GM18520 (cell line): Measurements from ENCODE around the gene TTLL11.
"Not testable (repeated sequence)": the region's sequence is repeated elsewhere in the genome, so short reads cannot be mapped to it uniquely, and the experiment has no call there.

Experiments used
- ATAC-seq: cut with Tn5 transposase; IDR thresholded peaks from one replicate; pipeline ENCODE4 v1.9.1; 2021; ENCODE audit not compliant: unreplicated experiment

TTLL11 gene

DNA sequence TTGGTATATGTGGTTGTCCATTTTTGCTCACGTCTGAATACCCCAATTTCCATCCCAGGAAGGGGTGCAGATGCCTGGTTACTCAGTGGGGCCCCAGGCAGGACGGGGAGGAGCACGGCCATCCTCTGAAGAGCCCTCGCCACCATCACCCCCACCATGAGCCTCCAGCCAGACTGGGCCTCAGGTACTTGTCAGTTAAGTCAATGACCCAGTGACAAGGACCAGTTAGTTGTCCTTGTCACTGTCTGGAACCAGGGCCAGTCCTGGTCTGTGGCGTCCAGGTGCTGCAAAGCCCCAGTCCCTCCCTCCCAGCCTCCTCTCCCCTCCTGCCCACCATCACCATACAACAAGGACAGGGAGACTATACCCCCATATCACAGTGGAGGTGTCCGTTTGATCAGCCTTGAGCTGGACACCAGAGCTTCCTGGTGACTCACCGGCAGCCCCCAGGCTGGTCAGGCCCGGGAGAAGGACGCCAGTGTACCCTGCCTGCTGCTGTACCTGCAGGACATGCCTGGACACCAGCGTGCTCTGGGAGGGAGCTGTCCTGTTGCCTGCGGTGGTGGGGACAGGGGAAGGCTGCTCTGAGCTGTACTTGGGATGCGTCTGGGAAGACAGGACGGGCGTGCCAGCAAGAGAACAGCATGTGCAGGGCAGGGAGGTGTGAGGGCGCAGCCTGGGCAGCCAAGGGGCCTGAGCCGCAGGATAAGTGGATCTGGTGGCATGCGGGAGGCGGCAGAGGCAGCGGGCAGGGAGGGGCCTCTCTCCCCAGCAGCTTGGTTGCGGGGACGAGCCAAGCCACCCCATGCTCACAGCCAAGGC is 32.6 kb upstream of the TTLL11 start:
- ATAC-seq: no peak

GRCh38 chr9:122125158-122125508 is 32.0 kb upstream of the TTLL11 start:
- no peak for ATAC-seq

DNA sequence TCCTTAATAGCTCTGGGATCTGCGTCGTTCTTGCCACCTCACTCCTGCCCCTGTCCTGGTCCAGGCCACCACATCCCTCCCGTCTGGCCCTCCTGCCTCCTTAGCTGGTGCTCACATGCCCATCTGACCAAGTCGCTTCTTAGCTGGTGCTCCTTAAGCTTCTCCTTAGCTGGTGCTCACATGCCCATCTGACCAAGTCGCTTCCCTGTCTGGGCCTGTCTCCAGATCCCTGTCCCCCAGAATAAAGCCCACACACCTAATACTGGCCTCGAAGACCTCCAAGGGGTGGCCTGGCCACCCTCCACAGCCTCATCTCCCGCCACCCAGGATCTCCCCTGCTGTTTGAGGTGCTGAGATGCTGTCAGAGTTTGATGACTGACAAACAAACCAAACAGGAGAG is 31.4 kb upstream of the TTLL11 start:
- ATAC-seq: no peak

- ATAC-seq: no peak
These were observed 30.9 kb upstream of the TTLL11 start for GRCh38 chr9:122124048-122124447.

DNA sequence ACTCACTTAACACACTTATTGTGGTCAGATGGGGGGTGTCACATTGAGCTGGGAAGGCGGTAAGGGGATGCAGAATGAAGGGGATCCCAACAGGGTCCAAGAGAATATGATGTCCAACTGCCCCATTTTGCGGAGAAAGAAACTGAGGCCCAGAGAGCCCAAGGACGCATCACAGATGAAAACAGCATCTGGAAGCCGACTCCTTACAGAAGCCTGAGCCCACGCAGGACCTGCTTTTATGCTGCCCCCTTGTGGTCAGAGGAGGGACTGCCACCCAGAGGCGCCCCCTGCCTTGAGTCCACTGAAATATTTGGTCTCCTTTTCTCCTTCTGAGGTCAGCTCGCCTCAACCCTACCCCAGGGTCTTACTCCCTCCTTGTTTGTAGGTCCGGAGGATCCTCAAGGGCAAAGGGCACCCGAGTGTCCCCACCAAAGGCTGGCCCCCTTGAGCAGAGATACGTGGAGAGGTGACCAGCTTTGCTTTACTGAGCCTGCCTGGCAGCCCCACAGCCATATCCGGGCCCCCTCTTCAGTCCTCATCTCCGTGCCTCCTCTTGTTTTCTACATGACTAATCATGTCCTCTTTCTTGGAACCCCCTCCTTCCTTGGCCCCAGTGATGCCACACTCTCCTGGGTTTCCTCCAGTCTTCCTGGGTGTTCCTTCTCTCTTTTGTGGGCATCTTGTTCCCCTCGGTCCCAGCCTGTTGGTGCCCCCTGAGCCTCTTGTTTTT is 30.0 kb upstream of the TTLL11 start:
- ATAC-seq: no peak

GRCh38 chr9:122122468-122122867 is 29.4 kb upstream of the TTLL11 start:
- ATAC-seq: no peak

GRCh38 chr9:122121931-122122330 is 28.8 kb upstream of the TTLL11 start:
- no peak for ATAC-seq

DNA sequence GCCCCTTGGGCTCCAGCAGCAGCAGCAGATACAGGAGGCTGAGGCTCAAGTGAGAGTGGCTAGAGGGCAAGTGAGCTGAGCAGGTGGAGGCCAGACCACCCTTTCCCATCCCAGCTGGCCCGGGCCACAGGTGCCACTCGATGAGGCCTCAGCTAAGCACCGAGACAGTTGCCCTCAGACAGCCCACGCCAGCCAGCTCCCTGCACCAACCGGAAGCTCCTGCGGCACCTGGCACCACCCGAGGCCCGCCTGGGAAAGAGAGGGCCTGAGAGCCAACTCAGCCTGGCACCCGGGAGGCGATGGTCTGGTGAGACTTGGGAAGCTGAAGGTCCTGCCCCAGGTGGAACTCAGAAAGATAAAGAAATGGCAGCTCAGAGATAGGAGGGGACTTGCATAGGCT is 28.3 kb upstream of the TTLL11 start:
- no peak for ATAC-seq

- no peak for ATAC-seq
These were observed 27.4 kb upstream of the TTLL11 start for GRCh38 chr9:122120316-122121071.

GRCh38 chr9:122119721-122120120 is 26.6 kb upstream of the TTLL11 start:
- no peak for ATAC-seq

GRCh38 chr9:122119166-122119521 is 26.0 kb upstream of the TTLL11 start:
- no peak for ATAC-seq

- ATAC-seq: no peak
These were observed 25.4 kb upstream of the TTLL11 start for GRCh38 chr9:122118343-122119165.

- not testable (repeated sequence) for ATAC-seq
These were observed 24.1 kb upstream of the TTLL11 start for GRCh38 chr9:122117241-122117640.

GRCh38 chr9:122116448-122117173 is 23.5 kb upstream of the TTLL11 start:
- ATAC-seq: no peak

GRCh38 chr9:122116040-122116439 is 22.9 kb upstream of the TTLL11 start:
- ATAC-seq: no peak

GRCh38 chr9:122115176-122116035 is 22.3 kb upstream of the TTLL11 start:
- no peak for ATAC-seq

- no peak for ATAC-seq
These were observed 20.5 kb upstream of the TTLL11 start for GRCh38 chr9:122113574-122113973.

DNA sequence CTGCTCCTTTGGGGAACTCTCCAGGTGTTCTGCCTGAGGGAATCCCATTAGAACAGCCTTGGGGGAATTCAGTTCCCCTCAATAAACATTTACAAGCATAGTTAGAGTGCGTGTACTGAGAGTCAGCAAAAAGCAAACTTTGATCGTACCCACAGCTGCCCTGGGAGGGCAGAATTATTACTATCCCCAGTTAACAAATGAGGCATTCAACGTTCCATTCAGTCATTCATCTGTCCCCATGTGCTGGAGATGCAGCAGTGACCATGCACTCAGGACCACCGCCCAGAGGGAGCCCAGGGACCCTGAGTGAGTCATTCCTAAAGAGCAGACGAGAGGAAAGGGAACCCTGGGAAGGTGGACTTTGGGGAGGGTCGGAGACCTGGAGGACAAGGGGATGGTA is 19.1 kb upstream of the TTLL11 start:
- ATAC-seq: no peak

GRCh38 chr9:122111413-122112085 is 18.4 kb upstream of the TTLL11 start:
- ATAC-seq: no peak
